Activated B cell treated with CpG ODN at 0.5 μM for 24 hours (primary cell): ENCODE measurements around the gene CAVIN1. TPM values are rescaled to one million over a fixed set of nuclear protein-coding genes. Genes with fewer than 3 reads are reported as not detected.
"Not testable (repeated sequence)": the region's sequence is repeated elsewhere in the genome, so short reads cannot be mapped to it uniquely, and the experiment has no call there.

Experiments
- ATAC-seq: fragments of 200-7000 bp; cut with Tn5 transposase; one replicate; pipeline ENCODE4 v1.10.0; 2021; ENCODE audit warnings: low read depth, mild to moderate bottlenecking, moderate library complexity
- CTCF ChIA-PET: fragments of 350-600 bp; sonication (Branson Sonifier 250); formaldehyde crosslinking; loops from one replicate; lab custom pipeline; 2021; ENCODE audit warnings: antibody characterized with exemption; lab: Charles Lee
- POLR2A ChIA-PET: fragments of 350-600 bp; sonication (Branson Sonifier 250); formaldehyde crosslinking; loops from one replicate; lab custom pipeline; 2021; ENCODE audit warnings: antibody characterized with exemption; lab: Charles Lee
- DNase-seq: peaks from one replicate; pipeline ENCODE4 v3.0.0; 2022
- H3K27ac Mint-ChIP-seq: one replicate; pipeline ENCODE4 v1.8.0; 2020; ENCODE audit warnings: mixed read lengths
- H3K27me3 Mint-ChIP-seq: one replicate; pipeline ENCODE4 v1.8.0; 2021; ENCODE audit warnings: mixed read lengths
- H3K36me3 Mint-ChIP-seq: one replicate; pipeline ENCODE4 v1.8.0; 2021; ENCODE audit warnings: low read depth, mixed read lengths
- H3K4me1 Mint-ChIP-seq: one replicate; pipeline ENCODE4 v1.8.0; 2021; ENCODE audit warnings: mixed read lengths
- H3K4me3 Mint-ChIP-seq: one replicate; pipeline ENCODE4 v1.8.0; 2020; ENCODE audit warnings: mild to moderate bottlenecking, mixed read lengths
- H3K9me3 Mint-ChIP-seq: one replicate; pipeline ENCODE4 v1.8.0; 2020; ENCODE audit warnings: mixed read lengths
- intact Hi-C: fragments of 100-400 bp; cut with micrococcal nuclease; formaldehyde crosslinking; loops from one replicate; pipeline ENCODE4 v1.15.1; 2024
- total RNA-seq: library from RNA; stranded (reverse); gene quantifications from 2 replicates; pipeline ENCODE4 v1.2.3, GENCODE V29; 2022
- TF ChIP-seq, protein P1 (sequence below): fragments of 200-600 bp; IDR thresholded peaks from one replicate; pipeline ENCODE4 v1.8.0; 2022; ENCODE audit warnings: antibody characterized with exemption, mild to moderate bottlenecking

Gene CAVIN1
- total RNA-seq, 1 donor from 2014 or later = 0.20 TPM

DNA sequence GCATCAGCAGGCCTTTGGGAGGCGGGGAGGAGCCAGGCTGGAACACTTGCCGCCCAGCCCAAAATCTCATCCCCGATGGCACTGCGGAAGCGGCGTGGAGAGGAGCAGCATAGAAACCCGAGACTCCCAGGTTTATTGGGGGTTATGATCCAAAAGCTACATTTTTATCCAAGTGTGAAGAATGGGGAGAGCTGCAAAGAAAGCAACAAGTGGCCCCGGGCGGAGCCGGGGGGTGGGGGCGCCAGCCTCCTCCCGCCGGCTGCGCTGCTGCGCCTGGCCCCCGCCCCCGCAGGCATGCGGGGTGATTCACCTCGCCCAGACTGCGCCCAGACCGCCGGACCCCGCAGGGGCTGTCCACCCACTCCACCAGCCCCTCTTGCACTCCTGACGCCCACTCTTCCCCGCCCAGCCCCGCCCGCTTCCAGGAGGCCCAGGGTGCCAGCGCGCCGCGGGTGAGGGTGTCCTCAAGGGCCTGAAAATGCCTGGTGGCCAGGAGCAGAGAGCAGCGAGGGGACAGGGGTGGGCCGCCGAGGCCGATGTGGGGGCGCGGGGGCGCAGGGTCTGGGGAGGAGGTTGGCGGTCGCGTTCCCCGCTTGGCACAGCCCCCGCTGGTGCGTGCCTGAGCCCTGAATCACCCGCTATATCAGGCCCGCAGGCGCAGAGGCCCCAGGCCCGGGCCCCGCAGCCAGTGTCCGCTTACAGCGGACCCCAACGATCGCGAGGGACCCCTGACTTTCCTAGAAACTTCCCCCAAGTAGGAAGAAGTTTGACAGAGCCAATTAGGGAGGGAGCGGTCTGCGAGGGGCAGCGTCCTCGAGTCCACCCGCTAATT, 1.3 kb downstream of the CAVIN1 start:
- ChIA-PET CTCF (interaction anchor here (1.7 kb wide), 1 partner anchor 16 kb away, joined by 6 read pairs; no protein-coding TSS in a partner anchor), POLR2A (interaction anchor here (1.2 to 1.6 kb wide), 2 partner anchors 16 to 33 kb away, joined by 4 read pairs; partner anchors contain the start of gene STAT3)
- intact Hi-C loops = no loop called here
- TF ChIP-seq, protein P1, sequence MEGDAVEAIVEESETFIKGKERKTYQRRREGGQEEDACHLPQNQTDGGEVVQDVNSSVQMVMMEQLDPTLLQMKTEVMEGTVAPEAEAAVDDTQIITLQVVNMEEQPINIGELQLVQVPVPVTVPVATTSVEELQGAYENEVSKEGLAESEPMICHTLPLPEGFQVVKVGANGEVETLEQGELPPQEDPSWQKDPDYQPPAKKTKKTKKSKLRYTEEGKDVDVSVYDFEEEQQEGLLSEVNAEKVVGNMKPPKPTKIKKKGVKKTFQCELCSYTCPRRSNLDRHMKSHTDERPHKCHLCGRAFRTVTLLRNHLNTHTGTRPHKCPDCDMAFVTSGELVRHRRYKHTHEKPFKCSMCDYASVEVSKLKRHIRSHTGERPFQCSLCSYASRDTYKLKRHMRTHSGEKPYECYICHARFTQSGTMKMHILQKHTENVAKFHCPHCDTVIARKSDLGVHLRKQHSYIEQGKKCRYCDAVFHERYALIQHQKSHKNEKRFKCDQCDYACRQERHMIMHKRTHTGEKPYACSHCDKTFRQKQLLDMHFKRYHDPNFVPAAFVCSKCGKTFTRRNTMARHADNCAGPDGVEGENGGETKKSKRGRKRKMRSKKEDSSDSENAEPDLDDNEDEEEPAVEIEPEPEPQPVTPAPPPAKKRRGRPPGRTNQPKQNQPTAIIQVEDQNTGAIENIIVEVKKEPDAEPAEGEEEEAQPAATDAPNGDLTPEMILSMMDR = no peak
- no peak for DNase-seq
- H3K36me3 Mint-ChIP-seq = no peaks in the 10 kb centered on the region
- peaks cover 35% of the 10 kb centered on the region for H3K27me3 Mint-ChIP-seq
- peak overlapping the region; percentile 76 for H3K4me3 Mint-ChIP-seq
- no peak overlapping the region for H3K27ac Mint-ChIP-seq
- peak; percentile 38 for ATAC-seq
- H3K4me1 Mint-ChIP-seq = peaks cover 17% of the 10 kb centered on the region
- no peaks in the 10 kb centered on the region for H3K9me3 Mint-ChIP-seq

DNA sequence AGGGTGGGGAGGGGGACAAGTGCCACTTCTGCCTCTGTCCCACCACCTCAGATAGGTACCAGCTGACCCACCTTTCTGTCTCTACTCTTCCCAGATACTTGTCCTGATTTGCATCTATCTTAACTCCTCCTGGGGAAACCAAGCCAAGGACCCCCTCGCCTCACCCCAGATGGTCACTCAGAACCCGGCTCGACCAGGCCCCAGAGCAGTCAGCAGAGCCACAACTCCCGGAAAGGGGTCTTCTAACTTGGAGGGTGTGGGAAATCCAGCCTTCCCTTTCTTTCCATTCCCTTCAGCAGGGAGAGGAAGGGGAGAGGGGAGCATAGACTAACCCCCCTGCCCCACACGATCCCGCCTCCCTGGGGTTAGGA, 1.9 kb downstream of the CAVIN1 start:
- Mint-ChIP-seq H3K9me3 (no peaks in the 10 kb centered on the region), H3K4me3 (peak overlapping the region; percentile 64), H3K36me3 (no peaks in the 10 kb centered on the region), H3K27me3 (peaks cover 32% of the 10 kb centered on the region), H3K4me1 (peaks cover 17% of the 10 kb centered on the region), H3K27ac (no peak overlapping the region)
- DNase-seq = no peak
- ChIA-PET CTCF (no interaction called here), POLR2A (no interaction called here)
- intact Hi-C loops = no loop called here
- TF ChIP-seq, protein P1 = no peak
- no peak for ATAC-seq

DNA sequence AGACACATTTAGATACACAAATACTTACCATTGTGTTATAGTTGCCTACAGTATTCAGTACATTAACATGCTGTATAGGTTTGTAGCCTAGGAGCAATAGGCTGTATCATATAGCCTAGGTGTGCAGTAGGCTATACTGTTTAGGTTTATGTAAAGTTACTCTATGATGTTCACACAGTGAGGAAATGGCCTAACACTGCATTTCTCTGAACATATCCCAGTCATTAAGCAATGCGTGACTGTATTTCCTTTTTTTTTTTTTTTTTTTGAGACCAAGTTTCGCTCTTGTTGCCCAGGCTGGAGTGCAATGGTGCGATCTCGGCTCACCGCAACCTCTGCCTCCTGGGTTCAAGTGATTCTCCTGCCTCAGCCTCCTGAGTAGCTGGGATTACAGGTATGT, 5.1 kb downstream of the CAVIN1 start:
- Mint-ChIP-seq H3K27me3 (peaks cover 20% of the 10 kb centered on the region), H3K4me1 (peaks cover 32% of the 10 kb centered on the region)
- H3K36me3 Mint-ChIP-seq, DNase-seq, H3K9me3 Mint-ChIP-seq, CTCF ChIA-PET, H3K27ac Mint-ChIP-seq, ATAC-seq, intact Hi-C loops, POLR2A ChIA-PET, H3K4me3 Mint-ChIP-seq: not testable (repeated sequence)

DNA sequence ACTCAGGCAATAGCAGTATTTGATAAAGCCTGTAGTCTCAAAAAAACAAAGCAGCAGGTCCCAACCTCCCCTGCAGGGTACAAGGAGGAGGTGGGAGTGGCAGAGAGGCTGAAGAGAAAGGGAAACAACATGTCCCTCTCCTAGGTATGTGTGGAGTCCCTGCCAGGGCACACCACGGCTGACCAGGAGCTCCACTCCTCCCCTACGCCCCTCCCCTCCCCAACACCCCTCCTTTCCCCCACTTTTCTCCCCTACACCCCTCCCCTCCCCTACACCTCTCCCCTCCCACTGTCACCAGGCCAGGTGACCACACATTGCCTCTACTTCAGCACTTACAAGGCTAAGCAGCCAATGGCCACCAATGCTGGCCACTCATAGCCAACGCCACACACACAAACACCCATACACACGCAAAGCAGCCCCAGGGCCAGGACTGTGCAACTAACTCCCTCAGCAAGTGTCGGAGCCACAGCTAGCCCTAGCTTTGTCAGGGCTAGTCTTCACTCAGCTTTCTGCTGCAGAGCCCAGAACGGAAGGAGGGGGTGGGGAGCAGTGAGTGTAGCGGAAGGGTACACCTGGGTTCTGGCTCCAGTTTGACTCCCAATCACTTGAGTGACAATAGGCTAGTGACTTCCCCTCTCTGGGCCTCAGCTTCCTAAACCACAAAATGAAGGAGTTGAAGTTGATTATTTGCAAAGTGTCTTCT, 8.2 kb downstream of the CAVIN1 start:
- peak overlapping the region; percentile 67 for H3K4me3 Mint-ChIP-seq
- DNase-seq (no peak), ATAC-seq (peak; percentile 75)
- CTCF ChIA-PET = interaction anchor here (0.8 to 1.1 kb wide), 3 partner anchors 9 to 112 kb away, joined by 3 to 6 read pairs (median 3); no protein-coding TSS in a partner anchor
- TF ChIP-seq, protein P1 = no peak
- POLR2A ChIA-PET = interaction anchor here (0.6 to 1.9 kb wide), 2 partner anchors 27 to 185 kb away, joined by 3 to 5 read pairs; partner anchors contain the start of gene STAT3
- no peaks in the 10 kb centered on the region for H3K36me3 Mint-ChIP-seq
- H3K27ac Mint-ChIP-seq = no peak overlapping the region
- no peaks in the 10 kb centered on the region for H3K9me3 Mint-ChIP-seq
- peaks cover under 1% of the 10 kb centered on the region for H3K27me3 Mint-ChIP-seq
- peaks cover 19% of the 10 kb centered on the region for H3K4me1 Mint-ChIP-seq
- intact Hi-C loops = no loop called here

DNA sequence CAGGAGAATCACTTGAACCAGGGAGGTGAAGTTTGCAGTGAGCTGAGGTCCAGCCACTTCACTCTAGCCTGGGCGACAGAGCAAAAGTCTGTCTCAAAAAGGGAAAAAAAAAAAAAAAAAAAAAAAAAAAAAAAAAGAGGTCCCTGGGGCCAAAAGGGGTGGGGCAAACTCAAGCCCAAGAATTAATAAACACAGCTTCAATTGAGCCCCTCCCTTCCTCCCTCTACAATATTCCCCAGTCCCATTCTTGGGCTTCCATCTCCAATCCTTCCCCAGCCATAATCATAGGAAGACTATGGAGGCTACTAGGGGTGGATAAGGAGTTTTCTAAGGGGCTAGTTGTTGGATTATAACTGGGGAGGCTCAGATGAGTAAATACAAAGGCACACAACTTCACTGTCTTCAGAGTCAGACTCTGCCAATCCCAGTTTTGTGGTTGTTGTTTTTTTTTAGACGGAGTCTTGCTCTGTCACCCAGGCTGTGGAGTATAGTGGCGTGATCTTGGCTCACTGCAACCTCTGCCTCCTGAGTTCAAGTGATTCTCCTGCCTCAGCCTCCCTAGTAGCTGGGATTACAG, 9.5 kb downstream of the CAVIN1 start:
- POLR2A ChIA-PET = interaction anchor here (0.6 to 1.9 kb wide), 3 partner anchors 13 to 26 kb away, joined by 4 to 5 read pairs (median 4); partner anchors contain the start of gene STAT3
- intact Hi-C loops = no loop called here
- no peak for ATAC-seq
- Mint-ChIP-seq H3K9me3 (no peaks in the 10 kb centered on the region), H3K4me1 (peaks cover 19% of the 10 kb centered on the region), H3K27ac (no peak overlapping the region), H3K36me3 (no peaks in the 10 kb centered on the region), H3K27me3 (no peaks in the 10 kb centered on the region), H3K4me3 (no peak overlapping the region)
- CTCF ChIA-PET = no interaction called here
- DNase-seq = no peak
- TF ChIP-seq, protein P1 = no peak
